GM18499 (cell line): Measurements from ENCODE around the gene ACAD10.

Experiments used
- ATAC-seq: cut with Tn5 transposase; IDR thresholded peaks from one replicate; pipeline ENCODE4 v1.9.1; 2021; ENCODE audit warnings: moderate number of reproducible peaks; ENCODE audit not compliant: insufficient read depth, unreplicated experiment

Gene ACAD10

GRCh38 chr12:111769599-111769998 lies 83.7 kb downstream of the ACAD10 start:
- no peak for ATAC-seq

- ATAC-seq = no peak
Observed at GRCh38 chr12:111773801-111774551, 88.1 kb downstream of the ACAD10 start.

GRCh38 chr12:111775205-111776193 lies 89.6 kb downstream of the ACAD10 start:
- no peak for ATAC-seq

- ATAC-seq = no peak
Observed at GRCh38 chr12:111776836-111777344, 91.0 kb downstream of the ACAD10 start.

- ATAC-seq = no peak
Observed at GRCh38 chr12:111777345-111778045, 91.6 kb downstream of the ACAD10 start.

GRCh38 chr12:111780166-111780565 lies 94.3 kb downstream of the ACAD10 start:
- no peak for ATAC-seq

GRCh38 chr12:111780615-111781014 lies 94.8 kb downstream of the ACAD10 start:
- ATAC-seq = no peak

GRCh38 chr12:111781085-111781658 lies 95.3 kb downstream of the ACAD10 start:
- ATAC-seq = no peak

- ATAC-seq = no peak
Observed at GRCh38 chr12:111783046-111783445, 97.2 kb downstream of the ACAD10 start.

GRCh38 chr12:111784953-111785352 lies 99.1 kb downstream of the ACAD10 start:
- ATAC-seq = no peak

GRCh38 chr12:111785651-111786050 lies 99.8 kb downstream of the ACAD10 start:
- no peak for ATAC-seq

GRCh38 chr12:111788178-111788654 lies 102.4 kb downstream of the ACAD10 start:
- ATAC-seq = no peak

- no peak for ATAC-seq
Observed at GRCh38 chr12:111789779-111790178, 103.9 kb downstream of the ACAD10 start.

- no peak for ATAC-seq
Observed at GRCh38 chr12:111791507-111791906, 105.7 kb downstream of the ACAD10 start.

GRCh38 chr12:111792155-111792855 lies 106.5 kb downstream of the ACAD10 start:
- ATAC-seq = no peak

GRCh38 chr12:111792856-111793235 lies 107.0 kb downstream of the ACAD10 start:
- no peak for ATAC-seq

GRCh38 chr12:111798182-111798581 lies 112.3 kb downstream of the ACAD10 start:
- ATAC-seq = no peak

GRCh38 chr12:111799758-111800157 lies 113.9 kb downstream of the ACAD10 start:
- no peak for ATAC-seq

- ATAC-seq = no peak
Observed at GRCh38 chr12:111803038-111803626, 117.3 kb downstream of the ACAD10 start.
